SK-N-SH treated with all-trans-retinoic acid at 6 μM for 48 hours (cell line): ENCODE data around the gene GINS3.

Experiments used
- ATAC-seq: fragments of 200-7000 bp; cut with Tn5 transposase; 3 replicates; pipeline ENCODE4 v1.9.1; 2020; ENCODE audit warnings: mild to moderate bottlenecking, moderate library complexity
- ARNTL ChIP-seq: fragments of 450-650 bp; formaldehyde crosslinking; IDR thresholded peaks from 2 replicates; pipeline ENCODE4 v1.5.0; 2020; ENCODE audit warnings: low read depth, mild to moderate bottlenecking, moderate library complexity, borderline replicate concordance
- CSDC2 ChIP-seq: fragments of 250-450 bp; sonication (Bioruptor Pico); IDR thresholded peaks from 2 replicates; pipeline ENCODE4 v1.5.0; 2020; ENCODE audit warnings: mild to moderate bottlenecking, moderate library complexity
- ESRRG ChIP-seq: fragments of 250-450 bp; sonication (Bioruptor Pico); IDR thresholded peaks from 2 replicates; pipeline ENCODE4 v1.6.1; 2021; ENCODE audit warnings: mild to moderate bottlenecking
- GLIS3 ChIP-seq: fragments of 250-450 bp; sonication (Bioruptor Pico); IDR thresholded peaks from 2 replicates; pipeline ENCODE4 v1.5.0; 2020; ENCODE audit warnings: mild to moderate bottlenecking, moderate library complexity
- ISL1 ChIP-seq: fragments of 250-450 bp; sonication (Bioruptor Pico); IDR thresholded peaks from 2 replicates; pipeline ENCODE4 v2.1.2; 2022; ENCODE audit warnings: mild to moderate bottlenecking, moderate library complexity
- OSR1 ChIP-seq: fragments of 250-450 bp; sonication (Bioruptor Pico); IDR thresholded peaks from 2 replicates; pipeline ENCODE4 v1.8.0; 2022; ENCODE audit warnings: moderate library complexity, mild to moderate bottlenecking, inconsistent platforms
- PPARA ChIP-seq: fragments of 250-450 bp; sonication (Bioruptor Pico); IDR thresholded peaks from 2 replicates; pipeline ENCODE4 v1.5.0; 2020; ENCODE audit warnings: mild to moderate bottlenecking, borderline replicate concordance
- RARB ChIP-seq: fragments of 250-450 bp; sonication (Bioruptor Pico); IDR thresholded peaks from 2 replicates; pipeline ENCODE4 v1.8.0; 2021; ENCODE audit warnings: mild to moderate bottlenecking, moderate library complexity
- SNAI2 ChIP-seq: fragments of 250-450 bp; sonication (Bioruptor Pico); IDR thresholded peaks from 2 replicates; pipeline ENCODE4 v1.5.0; 2020; ENCODE audit warnings: mild to moderate bottlenecking, moderate library complexity
- TCF4 ChIP-seq: fragments of 250-450 bp; sonication (Bioruptor Pico); IDR thresholded peaks from 2 replicates; pipeline ENCODE4 v1.8.0; 2021; ENCODE audit warnings: mild to moderate bottlenecking, moderate library complexity, borderline replicate concordance
- TOX ChIP-seq: fragments of 250-450 bp; sonication (Bioruptor Pico); IDR thresholded peaks from 2 replicates; pipeline ENCODE4 v1.8.0; 2021; ENCODE audit warnings: mild to moderate bottlenecking, moderate library complexity, borderline replicate concordance
- ZC3H10 ChIP-seq: fragments of 250-450 bp; sonication (Bioruptor Pico); IDR thresholded peaks from 2 replicates; pipeline ENCODE4 v1.5.1; 2021; ENCODE audit warnings: mild to moderate bottlenecking, moderate library complexity
- ZFP3 ChIP-seq: fragments of 250-450 bp; sonication (Bioruptor Pico); IDR thresholded peaks from 2 replicates; pipeline ENCODE4 v1.5.0; 2020; ENCODE audit warnings: mild to moderate bottlenecking, moderate library complexity
- ZFP30 ChIP-seq: fragments of 450-650 bp; formaldehyde crosslinking; IDR thresholded peaks from 2 replicates; pipeline ENCODE4 v1.5.0; 2022; ENCODE audit warnings: mild to moderate bottlenecking, moderate library complexity
- ZNF70 ChIP-seq: fragments of 450-650 bp; formaldehyde crosslinking; IDR thresholded peaks from 2 replicates; pipeline ENCODE4 v1.5.0; 2020; ENCODE audit warnings: mild to moderate bottlenecking, moderate library complexity
- ZNF8 ChIP-seq: fragments of 450-650 bp; formaldehyde crosslinking; IDR thresholded peaks from 2 replicates; pipeline ENCODE4 v1.5.0; 2020; ENCODE audit warnings: mild to moderate bottlenecking, moderate library complexity
- TF ChIP-seq, protein P1 (sequence below): fragments of 250-450 bp; sonication (Bioruptor Pico); IDR thresholded peaks from 2 replicates; pipeline ENCODE4 v1.8.0; 2020; ENCODE audit warnings: mild to moderate bottlenecking, moderate library complexity, borderline replicate concordance
- TF ChIP-seq, protein P2 (sequence below): fragments of 250-450 bp; sonication (Bioruptor Pico); IDR thresholded peaks from 2 replicates; pipeline ENCODE4 v1.8.0; 2021; ENCODE audit warnings: low read depth, mild to moderate bottlenecking, moderate library complexity, borderline replicate concordance
- TF ChIP-seq, protein P3 (sequence below): fragments of 250-450 bp; sonication (Bioruptor Pico); IDR thresholded peaks from 2 replicates; pipeline ENCODE4 v1.5.0; 2020; ENCODE audit warnings: mild to moderate bottlenecking, moderate library complexity
- TF ChIP-seq, protein P4 (sequence below): fragments of 250-450 bp; sonication (Bioruptor Pico); IDR thresholded peaks from 2 replicates; pipeline ENCODE4 v1.5.1; 2020; ENCODE audit warnings: low read depth, mild to moderate bottlenecking, moderate library complexity
- TF ChIP-seq, protein P5 (sequence below): fragments of 250-450 bp; sonication (Bioruptor Pico); IDR thresholded peaks from 2 replicates; pipeline ENCODE4 v1.5.1; 2021; ENCODE audit warnings: mild to moderate bottlenecking, moderate library complexity

The GINS3 gene

DNA sequence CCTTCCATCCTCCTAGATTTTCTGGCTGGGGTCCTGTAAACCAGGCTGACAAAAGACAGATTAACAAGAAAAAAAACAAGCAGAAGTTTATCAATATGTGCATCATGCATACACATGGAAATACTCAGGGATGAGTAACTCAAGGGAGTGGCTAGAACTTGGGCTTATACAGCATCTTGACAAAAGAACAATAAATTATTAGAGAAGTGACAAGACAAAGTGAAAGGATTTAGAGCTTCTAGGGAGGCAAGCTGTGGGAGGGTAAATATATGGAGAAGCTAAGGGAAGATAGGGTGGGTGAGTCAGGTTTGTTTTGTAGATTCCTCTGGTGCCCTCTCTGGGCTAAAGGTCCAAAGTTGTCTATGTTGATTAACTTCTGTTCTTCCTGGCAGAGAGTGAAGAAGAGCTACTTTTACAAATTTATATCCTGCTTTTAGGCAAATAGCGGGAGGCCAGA, 59.7 kb downstream of the GINS3 start:
- TF ChIP-seq TOX (CRISPR knock-in tag) (peak; percentile 46; the same call in 1 of the 2 replicates), ISL1 (CRISPR knock-in tag) (peak; percentile 78), PPARA (CRISPR knock-in tag) (no peak), SNAI2 (CRISPR knock-in tag) (no peak), ZNF70 (CRISPR knock-in tag) (peak; percentile 95), RARB (CRISPR knock-in tag) (no peak), GLIS3 (CRISPR knock-in tag) (no peak), ZFP3 (no peak), ARNTL (no peak), CSDC2 (CRISPR knock-in tag) (no peak), OSR1 (CRISPR knock-in tag) (no peak), ZC3H10 (CRISPR knock-in tag) (0 out of 2 replicates have a peak, but pooled peaks have one; percentile 36), TCF4 (CRISPR knock-in tag) (no peak; the same call in 1 of the 2 replicates)
- TF ChIP-seq, protein P1, sequence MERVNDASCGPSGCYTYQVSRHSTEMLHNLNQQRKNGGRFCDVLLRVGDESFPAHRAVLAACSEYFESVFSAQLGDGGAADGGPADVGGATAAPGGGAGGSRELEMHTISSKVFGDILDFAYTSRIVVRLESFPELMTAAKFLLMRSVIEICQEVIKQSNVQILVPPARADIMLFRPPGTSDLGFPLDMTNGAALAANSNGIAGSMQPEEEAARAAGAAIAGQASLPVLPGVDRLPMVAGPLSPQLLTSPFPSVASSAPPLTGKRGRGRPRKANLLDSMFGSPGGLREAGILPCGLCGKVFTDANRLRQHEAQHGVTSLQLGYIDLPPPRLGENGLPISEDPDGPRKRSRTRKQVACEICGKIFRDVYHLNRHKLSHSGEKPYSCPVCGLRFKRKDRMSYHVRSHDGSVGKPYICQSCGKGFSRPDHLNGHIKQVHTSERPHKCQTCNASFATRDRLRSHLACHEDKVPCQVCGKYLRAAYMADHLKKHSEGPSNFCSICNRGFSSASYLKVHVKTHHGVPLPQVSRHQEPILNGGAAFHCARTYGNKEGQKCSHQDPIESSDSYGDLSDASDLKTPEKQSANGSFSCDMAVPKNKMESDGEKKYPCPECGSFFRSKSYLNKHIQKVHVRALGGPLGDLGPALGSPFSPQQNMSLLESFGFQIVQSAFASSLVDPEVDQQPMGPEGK (CRISPR knock-in tag), result no peak
- TF ChIP-seq, protein P2, sequence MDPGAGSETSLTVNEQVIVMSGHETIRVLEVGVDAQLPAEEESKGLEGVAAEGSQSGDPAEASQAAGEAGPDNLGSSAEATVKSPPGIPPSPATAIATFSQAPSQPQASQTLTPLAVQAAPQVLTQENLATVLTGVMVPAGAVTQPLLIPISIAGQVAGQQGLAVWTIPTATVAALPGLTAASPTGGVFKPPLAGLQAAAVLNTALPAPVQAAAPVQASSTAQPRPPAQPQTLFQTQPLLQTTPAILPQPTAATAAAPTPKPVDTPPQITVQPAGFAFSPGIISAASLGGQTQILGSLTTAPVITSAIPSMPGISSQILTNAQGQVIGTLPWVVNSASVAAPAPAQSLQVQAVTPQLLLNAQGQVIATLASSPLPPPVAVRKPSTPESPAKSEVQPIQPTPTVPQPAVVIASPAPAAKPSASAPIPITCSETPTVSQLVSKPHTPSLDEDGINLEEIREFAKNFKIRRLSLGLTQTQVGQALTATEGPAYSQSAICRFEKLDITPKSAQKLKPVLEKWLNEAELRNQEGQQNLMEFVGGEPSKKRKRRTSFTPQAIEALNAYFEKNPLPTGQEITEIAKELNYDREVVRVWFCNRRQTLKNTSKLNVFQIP (CRISPR knock-in tag), result no peak
- TF ChIP-seq, protein P3, sequence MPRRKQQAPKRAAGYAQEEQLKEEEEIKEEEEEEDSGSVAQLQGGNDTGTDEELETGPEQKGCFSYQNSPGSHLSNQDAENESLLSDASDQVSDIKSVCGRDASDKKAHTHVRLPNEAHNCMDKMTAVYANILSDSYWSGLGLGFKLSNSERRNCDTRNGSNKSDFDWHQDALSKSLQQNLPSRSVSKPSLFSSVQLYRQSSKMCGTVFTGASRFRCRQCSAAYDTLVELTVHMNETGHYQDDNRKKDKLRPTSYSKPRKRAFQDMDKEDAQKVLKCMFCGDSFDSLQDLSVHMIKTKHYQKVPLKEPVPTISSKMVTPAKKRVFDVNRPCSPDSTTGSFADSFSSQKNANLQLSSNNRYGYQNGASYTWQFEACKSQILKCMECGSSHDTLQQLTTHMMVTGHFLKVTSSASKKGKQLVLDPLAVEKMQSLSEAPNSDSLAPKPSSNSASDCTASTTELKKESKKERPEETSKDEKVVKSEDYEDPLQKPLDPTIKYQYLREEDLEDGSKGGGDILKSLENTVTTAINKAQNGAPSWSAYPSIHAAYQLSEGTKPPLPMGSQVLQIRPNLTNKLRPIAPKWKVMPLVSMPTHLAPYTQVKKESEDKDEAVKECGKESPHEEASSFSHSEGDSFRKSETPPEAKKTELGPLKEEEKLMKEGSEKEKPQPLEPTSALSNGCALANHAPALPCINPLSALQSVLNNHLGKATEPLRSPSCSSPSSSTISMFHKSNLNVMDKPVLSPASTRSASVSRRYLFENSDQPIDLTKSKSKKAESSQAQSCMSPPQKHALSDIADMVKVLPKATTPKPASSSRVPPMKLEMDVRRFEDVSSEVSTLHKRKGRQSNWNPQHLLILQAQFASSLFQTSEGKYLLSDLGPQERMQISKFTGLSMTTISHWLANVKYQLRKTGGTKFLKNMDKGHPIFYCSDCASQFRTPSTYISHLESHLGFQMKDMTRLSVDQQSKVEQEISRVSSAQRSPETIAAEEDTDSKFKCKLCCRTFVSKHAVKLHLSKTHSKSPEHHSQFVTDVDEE, result no peak
- peak; percentile 90 for ATAC-seq

DNA sequence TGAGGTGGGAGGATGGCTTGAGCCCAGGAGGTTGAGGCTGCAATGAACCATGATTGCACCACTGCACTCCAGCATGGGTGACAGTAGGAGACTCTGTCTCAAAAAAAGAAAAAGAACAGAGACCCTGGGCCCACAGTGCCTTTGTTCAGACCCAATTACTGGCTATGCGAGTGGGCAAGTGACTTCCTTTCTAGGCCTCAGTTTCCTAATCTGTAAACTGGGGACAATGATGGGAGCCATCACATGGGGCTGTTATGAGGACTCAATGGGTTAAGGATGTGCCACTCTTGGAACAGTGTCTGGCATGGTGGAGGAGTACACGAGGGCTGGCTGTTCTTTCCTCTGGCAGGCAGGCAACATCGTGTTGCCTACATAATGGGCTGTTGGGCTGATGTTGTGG, 60.4 kb downstream of the GINS3 start:
- TF ChIP-seq ZFP30 (CRISPR knock-in tag), result no peak
- TF ChIP-seq, protein P3, result no peak
- TF ChIP-seq SNAI2 (CRISPR knock-in tag), result no peak
- no peak for TF ChIP-seq ESRRG (CRISPR knock-in tag)
- TF ChIP-seq CSDC2 (CRISPR knock-in tag), result no peak
- TF ChIP-seq OSR1 (CRISPR knock-in tag), result no peak
- no peak for TF ChIP-seq PPARA (CRISPR knock-in tag)
- TF ChIP-seq TCF4 (CRISPR knock-in tag), result no peak
- TF ChIP-seq ZNF70 (CRISPR knock-in tag), result no peak
- no peak for TF ChIP-seq ZFP3
- TF ChIP-seq, protein P1 (CRISPR knock-in tag), result no peak
- TF ChIP-seq GLIS3 (CRISPR knock-in tag), result no peak
- TF ChIP-seq ARNTL, result no peak
- TF ChIP-seq, protein P4, sequence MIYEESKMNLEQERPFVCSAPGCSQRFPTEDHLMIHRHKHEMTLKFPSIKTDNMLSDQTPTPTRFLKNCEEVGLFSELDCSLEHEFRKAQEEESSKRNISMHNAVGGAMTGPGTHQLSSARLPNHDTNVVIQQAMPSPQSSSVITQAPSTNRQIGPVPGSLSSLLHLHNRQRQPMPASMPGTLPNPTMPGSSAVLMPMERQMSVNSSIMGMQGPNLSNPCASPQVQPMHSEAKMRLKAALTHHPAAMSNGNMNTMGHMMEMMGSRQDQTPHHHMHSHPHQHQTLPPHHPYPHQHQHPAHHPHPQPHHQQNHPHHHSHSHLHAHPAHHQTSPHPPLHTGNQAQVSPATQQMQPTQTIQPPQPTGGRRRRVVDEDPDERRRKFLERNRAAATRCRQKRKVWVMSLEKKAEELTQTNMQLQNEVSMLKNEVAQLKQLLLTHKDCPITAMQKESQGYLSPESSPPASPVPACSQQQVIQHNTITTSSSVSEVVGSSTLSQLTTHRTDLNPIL, result no peak
- no peak for TF ChIP-seq ZNF8 (CRISPR knock-in tag)
- no peak for TF ChIP-seq RARB (CRISPR knock-in tag)
- no peak for TF ChIP-seq ISL1 (CRISPR knock-in tag)
- TF ChIP-seq, protein P2 (CRISPR knock-in tag), result no peak
- TF ChIP-seq, protein P5, sequence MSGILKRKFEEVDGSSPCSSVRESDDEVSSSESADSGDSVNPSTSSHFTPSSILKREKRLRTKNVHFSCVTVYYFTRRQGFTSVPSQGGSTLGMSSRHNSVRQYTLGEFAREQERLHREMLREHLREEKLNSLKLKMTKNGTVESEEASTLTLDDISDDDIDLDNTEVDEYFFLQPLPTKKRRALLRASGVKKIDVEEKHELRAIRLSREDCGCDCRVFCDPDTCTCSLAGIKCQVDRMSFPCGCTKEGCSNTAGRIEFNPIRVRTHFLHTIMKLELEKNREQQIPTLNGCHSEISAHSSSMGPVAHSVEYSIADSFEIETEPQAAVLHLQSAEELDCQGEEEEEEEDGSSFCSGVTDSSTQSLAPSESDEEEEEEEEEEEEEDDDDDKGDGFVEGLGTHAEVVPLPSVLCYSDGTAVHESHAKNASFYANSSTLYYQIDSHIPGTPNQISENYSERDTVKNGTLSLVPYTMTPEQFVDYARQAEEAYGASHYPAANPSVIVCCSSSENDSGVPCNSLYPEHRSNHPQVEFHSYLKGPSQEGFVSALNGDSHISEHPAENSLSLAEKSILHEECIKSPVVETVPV (CRISPR knock-in tag), result no peak
- no peak for ATAC-seq
